Measurements from ENCODE around the gene NCAN.

NCAN gene

DNA sequence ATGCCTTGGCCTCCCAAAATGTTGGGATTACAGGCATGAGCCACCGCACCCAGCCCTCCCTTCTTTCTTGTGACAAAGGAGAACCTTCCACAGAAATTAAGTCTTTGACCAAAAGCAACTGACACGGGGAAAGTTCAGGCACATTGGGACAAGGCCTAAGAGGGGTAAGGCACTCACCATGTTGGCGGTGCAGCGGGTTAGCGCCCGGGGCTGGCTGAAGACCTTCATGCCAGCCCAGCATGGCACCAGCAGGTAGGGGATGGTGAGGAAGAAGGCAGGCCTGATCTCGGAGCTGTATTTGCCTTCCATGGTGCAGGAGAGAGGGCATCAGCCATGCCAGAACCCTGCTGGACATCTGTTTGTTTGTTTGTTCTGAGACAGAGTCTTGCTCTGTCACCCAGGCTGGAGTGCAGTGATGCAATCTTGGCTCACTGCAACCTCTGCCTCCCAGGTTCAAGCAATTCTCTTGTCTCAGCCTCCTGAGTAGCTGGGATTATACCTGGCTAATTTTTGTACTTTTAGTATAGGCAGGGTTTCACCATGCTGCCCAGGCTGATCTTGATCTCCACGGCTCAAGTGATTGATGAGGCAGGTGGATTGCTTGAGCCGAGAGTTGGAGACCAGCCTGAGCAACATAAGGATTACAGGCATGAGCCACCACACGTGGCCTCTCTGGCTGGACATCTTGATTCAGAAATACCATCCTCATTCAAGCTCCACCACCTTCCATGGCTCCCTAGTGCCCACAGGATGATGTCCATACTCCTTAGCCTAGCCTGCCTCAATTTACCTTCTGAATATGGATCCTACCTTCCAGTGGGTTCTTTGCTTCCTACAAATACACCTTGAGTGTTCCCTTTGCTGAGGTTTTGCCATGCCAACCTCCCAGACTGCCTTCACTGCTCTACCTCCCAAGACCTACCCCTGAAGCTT, 57.0 kb downstream of the NCAN start:
- Histone ChIP-seq H3K36me3 (ENCODE audit: insufficient read depth, low read length) (no peaks in the 10 kb centered on the region), H3K27ac (no peak overlapping the region), H3K9ac (ENCODE audit: insufficient read length) (no peak overlapping the region), H3K4me3 (no peak overlapping the region), H3K9me3 (ENCODE audit: low read depth, low read length) (no peaks in the 10 kb centered on the region)
- TF ChIP-seq FOXP2 (optimal IDR thresholded peaks at IDR 0.05; ENCODE audit: control extremely low read depth, extremely low read length, insufficient read depth) (no peak), POLR2AphosphoS5 (IDR thresholded peaks at IDR 0.05; ENCODE audit: borderline replicate concordance, low read depth, low read length) (no peak), EZH2 (IDR thresholded peaks at IDR 0.05) (no peak)
- no peak for DNase-seq (ENCODE audit: low read depth, low spot score)

DNA sequence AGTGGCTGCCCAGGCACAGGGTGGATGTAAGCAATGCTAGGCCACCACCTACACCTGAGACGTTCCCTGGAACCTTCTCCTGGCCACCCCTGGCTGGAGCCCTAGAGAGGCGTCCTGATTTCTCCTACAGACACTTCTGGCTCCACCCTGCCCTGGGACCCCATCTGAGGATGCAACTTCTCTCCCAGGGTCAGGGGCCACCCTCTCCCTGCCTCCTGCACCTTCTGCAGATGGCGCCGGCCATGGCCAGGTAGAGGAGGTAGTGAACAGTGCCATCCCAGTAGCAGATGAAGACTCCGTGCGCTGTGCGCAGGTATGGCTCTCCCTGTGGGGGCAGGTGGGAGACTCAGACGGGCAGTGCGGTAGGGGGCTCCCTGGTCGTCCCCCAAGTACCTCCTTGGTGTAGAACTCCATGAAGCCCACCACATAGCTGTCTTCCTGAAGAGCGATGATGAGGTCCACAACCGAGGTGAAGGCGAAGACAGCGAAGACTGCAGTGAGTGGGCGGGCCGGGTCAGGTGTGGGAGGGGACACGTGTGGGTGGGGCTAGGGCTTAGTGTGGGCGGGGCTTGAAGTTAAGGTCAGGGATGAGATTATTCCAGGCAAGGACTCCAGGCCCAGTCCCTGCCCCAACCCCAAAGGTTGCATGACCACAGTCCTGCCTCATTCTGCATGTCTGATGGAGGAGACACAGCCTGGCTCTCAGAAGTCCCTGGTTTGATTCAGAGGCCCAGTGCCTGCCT, 58.4 kb downstream of the NCAN start:
- Histone ChIP-seq H3K36me3 (ENCODE audit: insufficient read depth, low read length) (no peaks in the 10 kb centered on the region), H3K27ac (no peak overlapping the region), H3K4me3 (no peak overlapping the region), H3K9me3 (ENCODE audit: low read depth, low read length) (no peaks in the 10 kb centered on the region), H3K9ac (ENCODE audit: insufficient read length) (no peak overlapping the region)
- TF ChIP-seq EZH2 (IDR thresholded peaks at IDR 0.05) = no peak
- TF ChIP-seq FOXP2 (optimal IDR thresholded peaks at IDR 0.05; ENCODE audit: control extremely low read depth, extremely low read length, insufficient read depth) = no peak
- TF ChIP-seq POLR2AphosphoS5 (IDR thresholded peaks at IDR 0.05; ENCODE audit: borderline replicate concordance, low read depth, low read length) = no peak
- DNase-seq (ENCODE audit: low read depth, low spot score) = no peak

DNA sequence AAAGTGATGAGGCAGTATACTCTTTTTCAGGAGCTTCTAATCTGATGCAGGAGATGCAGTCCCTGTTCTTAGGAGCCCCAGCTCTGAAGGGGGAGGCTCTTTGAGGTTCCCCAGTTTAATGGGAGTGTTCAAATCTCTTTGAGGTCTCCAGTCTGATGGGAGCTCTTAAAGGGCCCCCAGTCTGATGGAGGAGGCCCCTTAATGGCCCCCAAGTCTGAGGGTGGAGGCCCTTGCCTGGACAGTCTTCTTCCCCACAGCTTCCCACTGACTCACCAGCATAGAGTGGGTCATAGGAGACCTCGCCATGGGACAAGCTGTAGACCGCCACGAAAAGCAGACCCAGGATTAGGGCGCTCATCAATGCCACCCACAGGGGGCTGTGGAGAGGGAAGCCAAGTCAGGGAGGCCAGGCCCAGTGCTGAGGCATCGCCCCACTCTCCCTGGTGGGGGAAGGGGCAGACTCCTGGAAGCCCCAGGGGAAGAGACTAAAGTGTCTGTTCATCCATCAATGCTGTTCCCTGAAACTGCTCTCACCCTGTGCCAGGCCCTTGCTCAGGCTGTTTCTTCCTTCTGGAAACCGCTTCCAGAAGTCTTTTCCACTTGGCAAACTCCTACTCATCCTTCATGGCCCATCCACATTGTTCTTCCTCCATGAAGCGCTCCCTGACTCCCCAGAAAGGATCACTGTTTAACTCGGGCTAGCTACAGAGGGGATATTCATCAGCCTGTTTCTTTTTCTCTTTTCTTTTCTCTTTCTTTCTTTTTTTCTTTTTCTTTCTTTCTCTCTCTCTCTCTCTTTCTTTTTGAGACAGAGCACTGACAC, 59.2 kb downstream of the NCAN start:
- Histone ChIP-seq H3K36me3 (ENCODE audit: insufficient read depth, low read length) (no peaks in the 10 kb centered on the region), H3K9ac (ENCODE audit: insufficient read length) (no peak overlapping the region), H3K27ac (no peak overlapping the region), H3K9me3 (ENCODE audit: low read depth, low read length) (no peaks in the 10 kb centered on the region), H3K4me3 (no peak overlapping the region)
- DNase-seq (ENCODE audit: low read depth, low spot score) = no peak
- TF ChIP-seq EZH2 (IDR thresholded peaks at IDR 0.05) (no peak), FOXP2 (optimal IDR thresholded peaks at IDR 0.05; ENCODE audit: control extremely low read depth, extremely low read length, insufficient read depth) (no peak), POLR2AphosphoS5 (IDR thresholded peaks at IDR 0.05; ENCODE audit: borderline replicate concordance, low read depth, low read length) (no peak)

DNA sequence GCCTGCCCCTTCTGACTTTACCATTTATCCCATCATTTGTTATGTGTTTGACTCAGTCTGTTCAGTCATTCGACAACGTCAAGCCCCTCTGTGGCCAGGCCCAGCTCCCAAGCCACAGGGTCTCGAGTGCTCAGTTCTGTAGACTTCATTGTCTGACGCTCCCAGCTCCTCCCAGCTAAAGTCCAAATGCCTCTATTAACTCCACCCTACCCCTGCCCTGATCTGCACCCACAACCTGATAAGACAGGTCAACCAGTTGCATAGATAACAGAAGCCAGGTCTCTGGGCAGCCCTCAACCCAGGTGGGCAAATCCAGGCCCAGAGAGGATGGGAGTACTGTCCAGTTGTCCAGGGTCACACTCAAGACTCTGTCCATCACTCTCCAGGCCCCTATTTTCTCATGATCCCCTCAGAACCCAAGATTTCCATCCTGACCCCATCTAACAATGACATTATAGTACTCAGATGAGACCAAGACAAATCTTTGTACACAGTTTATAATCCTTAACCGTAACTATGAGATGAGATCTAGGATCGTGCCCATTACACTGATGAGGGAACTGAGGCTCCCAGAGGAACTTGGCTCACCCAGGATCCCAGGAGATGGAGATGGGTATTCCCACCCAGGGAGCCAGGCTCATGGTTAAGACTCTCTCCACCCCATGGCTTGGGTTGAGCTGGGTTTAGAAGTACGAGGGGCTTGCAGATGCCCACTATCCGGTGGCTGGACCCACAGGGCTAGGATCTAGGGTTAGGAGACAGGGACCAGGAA, 60.3 kb downstream of the NCAN start:
- peaks cover 6% of the 10 kb centered on the region; the same call in 1 of the 2 replicates for H3K36me3 ChIP-seq (ENCODE audit: insufficient read depth, low read length)
- H3K4me3 ChIP-seq = no peak overlapping the region
- no peak for DNase-seq (ENCODE audit: low read depth, low spot score)
- H3K9me3 ChIP-seq (ENCODE audit: low read depth, low read length) = no peaks in the 10 kb centered on the region
- no peak overlapping the region for H3K9ac ChIP-seq (ENCODE audit: insufficient read length)
- H3K27ac ChIP-seq = no peak overlapping the region
- TF ChIP-seq FOXP2 (optimal IDR thresholded peaks at IDR 0.05; ENCODE audit: control extremely low read depth, extremely low read length, insufficient read depth) = no peak
- no peak for TF ChIP-seq POLR2AphosphoS5 (IDR thresholded peaks at IDR 0.05; ENCODE audit: borderline replicate concordance, low read depth, low read length)
- no peak for TF ChIP-seq EZH2 (IDR thresholded peaks at IDR 0.05)

- peaks cover 13% of the 10 kb centered on the region; the same call in 1 of the 2 replicates for H3K36me3 ChIP-seq (ENCODE audit: insufficient read depth, low read length)
These were observed 62.4 kb downstream of the NCAN start for GRCh38 chr19:19274146-19274545.

DNA sequence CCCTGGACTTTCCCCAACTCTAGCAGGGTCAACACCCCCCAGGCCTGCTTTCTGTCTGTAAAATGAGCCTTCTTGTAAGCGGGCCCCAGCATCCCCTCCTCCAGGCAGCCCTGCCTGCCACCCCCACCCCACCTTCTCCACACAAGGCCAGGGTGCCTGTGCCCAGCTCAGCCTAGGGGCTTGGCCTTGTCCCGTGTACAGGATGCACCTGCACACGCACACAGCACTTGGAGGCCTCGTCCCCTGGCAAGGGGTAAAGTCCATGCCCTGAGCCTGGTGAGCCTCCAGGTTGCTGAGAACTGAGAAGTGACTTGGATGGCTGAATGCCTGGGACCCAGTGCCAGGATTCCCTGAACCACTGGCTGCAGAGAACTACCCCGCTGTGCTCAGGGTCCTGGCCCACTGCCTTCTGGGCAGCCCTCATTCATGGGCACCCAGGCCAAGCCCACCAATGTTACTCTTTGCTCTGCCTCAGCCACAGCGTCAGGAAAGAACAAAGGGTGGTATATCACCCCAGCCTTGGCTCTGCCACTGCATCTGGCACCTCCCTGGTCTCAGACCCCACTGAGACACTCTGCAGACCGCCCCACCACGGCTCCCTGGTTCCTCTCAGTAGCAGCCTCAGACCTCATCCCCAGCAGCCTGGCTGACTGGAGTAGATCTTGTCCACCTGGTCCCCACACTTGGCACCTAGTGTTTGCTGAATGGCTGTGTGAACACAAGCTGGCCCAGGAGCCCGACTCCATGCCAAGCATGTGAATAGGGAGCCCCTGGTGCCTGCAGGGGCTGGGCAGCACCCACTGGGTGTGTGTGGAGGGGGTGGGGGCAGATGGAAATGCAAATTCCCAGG, 63.2 kb downstream of the NCAN start:
- Histone ChIP-seq H3K36me3 (ENCODE audit: insufficient read depth, low read length) (peaks cover 13% of the 10 kb centered on the region; the same call in 1 of the 2 replicates), H3K9ac (ENCODE audit: insufficient read length) (no peak overlapping the region), H3K4me3 (no peak overlapping the region), H3K9me3 (ENCODE audit: low read depth, low read length) (no peaks in the 10 kb centered on the region), H3K27ac (no peak overlapping the region)
- TF ChIP-seq POLR2AphosphoS5 (IDR thresholded peaks at IDR 0.05; ENCODE audit: borderline replicate concordance, low read depth, low read length) (no peak), FOXP2 (optimal IDR thresholded peaks at IDR 0.05; ENCODE audit: control extremely low read depth, extremely low read length, insufficient read depth) (no peak), EZH2 (IDR thresholded peaks at IDR 0.05) (no peak)
- no peak for DNase-seq (ENCODE audit: low read depth, low spot score)

More at GRCh38 chr19:19274146-19274545, 62.4 kb downstream of the NCAN start:
- no peak overlapping the region for H3K9ac ChIP-seq (ENCODE audit: insufficient read length)
- DNase-seq (ENCODE audit: low read depth, low spot score) = no peak
- no peak overlapping the region for H3K4me3 ChIP-seq
- H3K27ac ChIP-seq = no peak overlapping the region
- TF ChIP-seq POLR2AphosphoS5 (IDR thresholded peaks at IDR 0.05; ENCODE audit: borderline replicate concordance, low read depth, low read length) (no peak), FOXP2 (optimal IDR thresholded peaks at IDR 0.05; ENCODE audit: control extremely low read depth, extremely low read length, insufficient read depth) (no peak), EZH2 (IDR thresholded peaks at IDR 0.05) (no peak)
- no peaks in the 10 kb centered on the region for H3K9me3 ChIP-seq (ENCODE audit: low read depth, low read length)

Data from SK-N-MC (cell line).